ENCODE data around the gene CDYL2. TPM values are rescaled to one million over a fixed set of nuclear protein-coding genes. Genes with fewer than 3 reads are reported as not detected.
"Not testable (repeated sequence)": the region's sequence is repeated elsewhere in the genome, so short reads cannot be mapped to it uniquely, and the experiment has no call there.

CDYL2 gene
- total RNA-seq, 2 donors from 2014 or later: 4.8 TPM

GRCh38 chr16:80656161-80656560 is 148.2 kb downstream of the CDYL2 start:
- no peaks in the 10 kb centered on the region for H3K36me3 ChIP-seq
- no peaks in the 10 kb centered on the region for H3K9me3 ChIP-seq
- intact Hi-C loops (cut with DNase I): no loop called here
- no peaks in the 10 kb centered on the region for H3K4me1 ChIP-seq
- H3K27ac ChIP-seq: no peak overlapping the region
- DNase-seq: no peak
- no peaks in the 10 kb centered on the region for H3K27me3 ChIP-seq
- no peak overlapping the region for H3K9ac ChIP-seq (ENCODE audit: low read depth in 2 of 2, low read length in 2 of 2)
- no peak for TF ChIP-seq CTCF (IDR thresholded peaks at IDR 0.05)
- no peak overlapping the region for H3K4me3 ChIP-seq

- H3K27me3 ChIP-seq: no peaks in the 10 kb centered on the region
- H3K4me3 ChIP-seq: no peak overlapping the region
- H3K27ac ChIP-seq: no peak overlapping the region
- intact Hi-C loops (cut with DNase I): no loop called here
- H3K36me3 ChIP-seq: no peaks in the 10 kb centered on the region
- H3K4me1 ChIP-seq: no peaks in the 10 kb centered on the region
- H3K9me3 ChIP-seq: no peaks in the 10 kb centered on the region
- DNase-seq: no peak
- TF ChIP-seq CTCF (IDR thresholded peaks at IDR 0.05): no peak
- H3K9ac ChIP-seq (ENCODE audit: low read depth in 2 of 2, low read length in 2 of 2): no peak overlapping the region
Observed at GRCh38 chr16:80655751-80656150, 148.6 kb downstream of the CDYL2 start.

- intact Hi-C loops (cut with DNase I): no loop called here
- TF ChIP-seq CTCF (IDR thresholded peaks at IDR 0.05): no peak
- no peak overlapping the region for H3K4me3 ChIP-seq
- no peak overlapping the region for H3K9ac ChIP-seq (ENCODE audit: low read depth in 2 of 2, low read length in 2 of 2)
- H3K4me1 ChIP-seq: no peaks in the 10 kb centered on the region
- H3K9me3 ChIP-seq: no peaks in the 10 kb centered on the region
- DNase-seq: no peak
- H3K27ac ChIP-seq: no peak overlapping the region
- H3K36me3 ChIP-seq: no peaks in the 10 kb centered on the region
- no peaks in the 10 kb centered on the region for H3K27me3 ChIP-seq
Observed at GRCh38 chr16:80654094-80654862, 150.1 kb downstream of the CDYL2 start.

- no peaks in the 10 kb centered on the region for H3K27me3 ChIP-seq
- no peak for DNase-seq
- no peak overlapping the region for H3K9ac ChIP-seq (ENCODE audit: low read depth in 2 of 2, low read length in 2 of 2)
- H3K4me1 ChIP-seq: no peaks in the 10 kb centered on the region
- H3K27ac ChIP-seq: no peak overlapping the region
- no peak for TF ChIP-seq CTCF (IDR thresholded peaks at IDR 0.05)
- no peaks in the 10 kb centered on the region for H3K36me3 ChIP-seq
- intact Hi-C loops (cut with DNase I): no loop called here
- no peak overlapping the region for H3K4me3 ChIP-seq
- H3K9me3 ChIP-seq: no peaks in the 10 kb centered on the region
Observed at GRCh38 chr16:80652441-80652840, 152.0 kb downstream of the CDYL2 start.

GRCh38 chr16:80650281-80650680 is 154.1 kb downstream of the CDYL2 start:
- H3K4me3 ChIP-seq; H3K9me3 ChIP-seq; H3K9ac ChIP-seq (ENCODE audit: low read depth in 2 of 2, low read length in 2 of 2); H3K27me3 ChIP-seq; H3K27ac ChIP-seq; DNase-seq; H3K36me3 ChIP-seq; H3K4me1 ChIP-seq; intact Hi-C loops (cut with DNase I): not testable (repeated sequence)

GRCh38 chr16:80640316-80640715 is 164.1 kb downstream of the CDYL2 start:
- intact Hi-C loops (cut with DNase I): no loop called here
- DNase-seq: no peak
- no peak for TF ChIP-seq CTCF (IDR thresholded peaks at IDR 0.05)
- H3K9me3 ChIP-seq: no peaks in the 10 kb centered on the region
- no peaks in the 10 kb centered on the region for H3K27me3 ChIP-seq
- no peak overlapping the region for H3K27ac ChIP-seq
- H3K9ac ChIP-seq (ENCODE audit: low read depth in 2 of 2, low read length in 2 of 2): no peak overlapping the region
- no peak overlapping the region for H3K4me3 ChIP-seq
- H3K36me3 ChIP-seq: no peaks in the 10 kb centered on the region
- no peaks in the 10 kb centered on the region for H3K4me1 ChIP-seq
